ENCODE data around the gene PKN3.

PKN3 gene

DNA sequence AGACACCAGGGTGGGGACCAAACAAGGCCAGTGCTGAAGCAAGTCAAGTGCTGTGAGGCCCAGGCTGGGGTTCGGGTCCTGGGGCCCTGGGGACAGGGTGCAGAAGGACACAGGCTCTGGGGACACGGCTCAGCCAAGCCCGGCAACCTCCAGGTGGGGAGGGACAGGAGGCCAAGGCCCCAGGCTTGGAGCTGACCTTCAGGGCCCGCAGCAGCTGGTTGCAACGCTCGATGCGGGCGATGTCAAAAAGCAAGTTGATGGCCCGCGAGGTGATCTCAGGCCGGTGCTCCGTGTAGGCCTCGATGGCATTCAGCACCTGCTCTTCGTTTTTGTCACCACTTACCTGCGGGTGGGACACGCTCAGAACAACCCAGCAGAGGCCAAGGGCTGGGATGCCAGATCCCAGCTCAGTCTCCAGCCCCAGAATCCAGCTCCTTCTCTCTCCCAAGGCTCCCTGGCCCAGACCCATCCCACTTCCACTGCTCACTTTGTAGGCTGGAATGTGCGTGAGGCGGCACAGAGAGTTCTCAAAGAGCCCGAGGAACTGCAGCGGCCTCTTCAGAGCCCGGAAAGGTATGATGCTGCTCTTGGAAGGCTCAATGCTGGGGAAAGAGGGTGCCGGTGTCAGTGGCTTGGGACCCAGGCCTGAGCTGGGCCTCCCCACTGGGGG is 48.8 kb downstream of the PKN3 start:
- no peak for DNase-seq

DNA sequence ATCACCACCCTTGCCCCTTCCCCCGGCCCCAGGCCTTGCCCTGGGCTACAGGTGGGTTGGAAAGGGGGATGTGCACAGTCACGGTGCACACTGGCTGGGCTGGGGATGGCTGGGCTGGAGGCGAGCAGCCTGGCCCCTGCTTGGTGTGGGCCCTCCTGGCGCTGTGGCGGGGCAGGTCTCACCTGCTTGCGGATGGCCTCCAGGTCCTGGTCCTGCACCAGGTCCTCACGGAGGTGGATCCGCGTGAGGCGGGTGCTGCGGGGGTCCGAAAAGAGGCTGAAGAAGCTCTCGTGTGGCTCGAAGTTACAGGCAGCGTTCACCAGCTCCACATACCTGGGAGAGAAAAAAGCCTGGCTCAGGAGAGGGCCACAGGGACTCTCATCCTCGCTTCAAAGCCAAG is 51.3 kb downstream of the PKN3 start:
- DNase-seq, result no peak

DNA sequence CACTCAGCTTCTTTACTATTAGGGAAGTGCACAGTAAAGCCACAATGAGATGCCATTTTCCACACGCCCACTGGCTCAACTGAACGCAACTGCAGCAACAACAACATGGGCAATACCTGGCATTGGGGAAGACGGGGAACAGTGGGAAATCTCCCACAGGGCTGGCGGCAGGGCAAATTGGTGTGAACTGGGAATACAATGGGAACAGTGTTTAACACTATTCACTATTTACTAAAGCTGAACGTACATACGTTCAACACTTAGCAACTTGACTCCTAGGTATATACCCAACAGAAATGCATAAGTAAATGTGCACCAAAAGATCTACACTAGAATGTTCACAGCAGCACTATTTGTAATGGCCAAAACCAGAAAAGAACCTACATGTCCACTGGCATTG is 55.3 kb downstream of the PKN3 start:
- DNase-seq, result no peak

DNA sequence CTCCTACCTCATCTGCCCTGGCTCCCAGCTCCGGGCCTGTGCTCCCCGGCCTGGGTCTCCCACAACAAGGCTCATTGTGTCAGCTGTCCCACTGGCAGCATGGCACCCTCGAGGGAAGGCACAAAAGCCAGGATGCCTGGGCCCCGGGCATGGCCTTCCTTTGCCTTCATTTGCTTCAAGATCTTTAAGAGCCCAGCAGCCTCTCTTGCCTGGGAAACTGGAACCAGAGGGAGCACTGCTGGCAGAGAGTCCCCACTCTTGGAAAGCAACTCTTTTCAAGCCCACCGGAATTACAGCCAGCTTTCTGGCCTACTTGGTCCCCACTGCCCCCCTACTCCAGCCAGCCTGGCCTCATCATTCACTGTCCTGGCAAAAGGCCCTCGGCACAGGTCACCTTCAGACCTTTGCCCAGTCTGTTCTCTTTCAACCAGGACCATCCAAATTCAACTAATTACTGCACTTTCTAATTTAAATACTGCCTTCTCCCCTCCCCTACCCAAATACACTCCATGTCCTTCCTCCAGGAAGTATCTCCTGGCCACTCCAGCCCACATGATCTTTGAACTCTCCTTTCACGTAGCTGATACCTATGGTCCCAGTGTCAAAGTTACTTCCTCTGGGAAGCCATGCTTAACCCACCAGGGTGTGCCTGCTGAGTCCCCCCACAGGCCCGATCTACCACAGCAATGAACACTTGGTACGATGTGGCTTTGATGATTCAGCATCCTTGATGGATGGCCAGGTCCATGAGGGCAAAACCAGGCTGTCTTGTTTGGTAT is 60.6 kb downstream of the PKN3 start:
- DNase-seq, result no peak

DNA sequence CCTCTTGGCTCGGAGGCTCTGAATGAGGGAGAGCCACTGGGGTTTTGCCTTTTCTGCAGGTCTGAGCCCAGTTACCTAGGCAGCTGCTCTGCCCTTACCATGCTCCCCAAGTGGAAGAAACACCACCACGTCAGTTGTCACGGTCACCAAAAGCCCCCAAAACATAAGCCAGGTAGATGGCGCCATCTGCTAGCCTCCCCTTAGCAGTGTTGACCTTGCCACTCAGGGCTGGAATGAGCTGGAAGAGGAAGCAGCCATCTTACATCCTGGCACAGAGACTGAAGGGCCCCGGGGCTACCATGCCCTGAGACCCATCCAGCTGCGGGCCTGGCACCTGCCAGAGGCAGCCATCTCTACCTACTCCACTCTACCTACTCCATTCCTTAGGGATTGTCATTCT is 62.1 kb downstream of the PKN3 start:
- no peak for DNase-seq

DNA sequence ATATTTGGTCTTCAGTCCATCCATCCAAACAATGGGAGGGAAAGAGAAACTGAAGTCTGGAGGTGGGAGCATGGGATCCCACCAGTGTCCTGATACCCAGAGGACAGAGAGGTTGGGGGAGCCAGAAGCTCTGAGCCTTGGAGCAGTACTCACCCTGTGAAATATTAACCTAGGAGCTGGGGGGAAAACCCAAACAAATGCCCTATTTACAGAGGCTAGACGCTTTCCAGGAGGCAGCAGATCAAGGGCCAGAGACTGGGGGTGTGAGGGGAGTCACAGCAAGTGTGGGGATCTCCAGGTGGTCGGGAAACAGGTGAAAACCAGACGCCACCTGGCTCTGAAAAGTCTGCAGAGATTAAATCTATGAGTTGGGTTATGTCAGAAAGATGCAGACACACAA is 63.2 kb downstream of the PKN3 start:
- DNase-seq, result no peak

DNA sequence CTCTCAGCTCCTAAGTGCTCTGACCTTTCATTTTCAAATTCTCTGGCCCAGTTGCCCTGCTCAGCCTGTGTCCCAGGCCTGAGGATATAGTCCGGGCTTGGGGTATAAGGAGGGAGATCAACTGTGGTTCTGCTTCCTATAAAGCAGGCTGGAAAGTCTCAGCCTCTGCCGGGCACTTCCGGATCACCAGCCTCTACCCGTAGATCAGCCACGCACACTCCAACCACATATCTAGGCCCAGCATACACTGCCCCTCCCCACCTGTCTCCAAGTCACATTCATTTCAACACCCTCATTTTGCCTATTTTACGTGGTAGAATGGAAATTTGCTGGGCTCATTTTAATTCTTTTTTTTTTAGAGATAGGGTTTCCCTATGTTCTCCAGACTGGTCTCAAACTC is 66.3 kb downstream of the PKN3 start:
- DNase-seq, result no peak

Measured in NCI-H2081 treated with DMSO at 0.1 percent for 48 hours (cell line).